Ishikawa (cell line): Measurements from ENCODE around the gene MYO18A.

ENCODE experiments used
- CREB1 ChIP-seq: IDR thresholded peaks from 2 replicates; pipeline ENCODE4 v1.6.1; 2012; ENCODE audit warnings: low read depth
- EGR1 ChIP-seq: IDR thresholded peaks from 2 replicates; pipeline ENCODE4 v1.6.1; 2012
- EP300 ChIP-seq: IDR thresholded peaks from 2 replicates; pipeline ENCODE4 v1.6.1; 2012; ENCODE audit warnings: borderline replicate concordance
- MAX ChIP-seq: IDR thresholded peaks from 2 replicates; pipeline ENCODE4 v1.6.1; 2012
- NFIC ChIP-seq: IDR thresholded peaks from 2 replicates; pipeline ENCODE4 v1.6.1; 2012
- RAD21 ChIP-seq: IDR thresholded peaks from 2 replicates; pipeline ENCODE4 v1.6.1; 2012; ENCODE audit warnings: low read depth
- REST ChIP-seq: IDR thresholded peaks from 2 replicates; pipeline ENCODE4 v1.6.1; 2012; ENCODE audit warnings: low read depth, mild to moderate bottlenecking
- TEAD4 ChIP-seq: IDR thresholded peaks from 2 replicates; pipeline ENCODE4 v1.6.1; 2012
- YY1 ChIP-seq: IDR thresholded peaks from 2 replicates; pipeline ENCODE4 v1.6.1; 2012; ENCODE audit warnings: low read depth
- ZBTB7A ChIP-seq: IDR thresholded peaks from 2 replicates; pipeline ENCODE4 v1.6.1; 2012; ENCODE audit warnings: low read depth

- TF ChIP-seq NFIC (no peak), CREB1 (no peak), YY1 (no peak), MAX (no peak), TEAD4 (peak; percentile 41; the same call in 1 of the 2 replicates), EGR1 (no peak), EP300 (no peak), RAD21 (no peak), ZBTB7A (no peak), REST (no peak)
Observed at GRCh38 chr17:29032857-29033197, 147.4 kb downstream of the MYO18A start.
